Hematopoietic multipotent progenitor cell (in vitro differentiated cells): ENCODE results near the gene COX17. TPM values are rescaled to one million over a fixed set of nuclear protein-coding genes. Genes with fewer than 3 reads are reported as not detected.
"Not testable (repeated sequence)": the region's sequence is repeated elsewhere in the genome, so short reads cannot be mapped to it uniquely, and the experiment has no call there.

ENCODE experiments used
- DNase-seq, 3 donors: peaks; one replicate each; pipeline ENCODE4 v3.0.0-alpha.2; 2011 to 2015; ENCODE audit warnings: low read depth in 2 of 3, low spot score in 2 of 3
- total RNA-seq: library from RNA; depleted of rRNA; stranded (reverse); fragments of >200 nt; gene quantifications from one replicate; pipeline ENCODE4 v1.2.3, GENCODE V29; 2012

Gene COX17
- 7.5 TPM for total RNA-seq

DNA sequence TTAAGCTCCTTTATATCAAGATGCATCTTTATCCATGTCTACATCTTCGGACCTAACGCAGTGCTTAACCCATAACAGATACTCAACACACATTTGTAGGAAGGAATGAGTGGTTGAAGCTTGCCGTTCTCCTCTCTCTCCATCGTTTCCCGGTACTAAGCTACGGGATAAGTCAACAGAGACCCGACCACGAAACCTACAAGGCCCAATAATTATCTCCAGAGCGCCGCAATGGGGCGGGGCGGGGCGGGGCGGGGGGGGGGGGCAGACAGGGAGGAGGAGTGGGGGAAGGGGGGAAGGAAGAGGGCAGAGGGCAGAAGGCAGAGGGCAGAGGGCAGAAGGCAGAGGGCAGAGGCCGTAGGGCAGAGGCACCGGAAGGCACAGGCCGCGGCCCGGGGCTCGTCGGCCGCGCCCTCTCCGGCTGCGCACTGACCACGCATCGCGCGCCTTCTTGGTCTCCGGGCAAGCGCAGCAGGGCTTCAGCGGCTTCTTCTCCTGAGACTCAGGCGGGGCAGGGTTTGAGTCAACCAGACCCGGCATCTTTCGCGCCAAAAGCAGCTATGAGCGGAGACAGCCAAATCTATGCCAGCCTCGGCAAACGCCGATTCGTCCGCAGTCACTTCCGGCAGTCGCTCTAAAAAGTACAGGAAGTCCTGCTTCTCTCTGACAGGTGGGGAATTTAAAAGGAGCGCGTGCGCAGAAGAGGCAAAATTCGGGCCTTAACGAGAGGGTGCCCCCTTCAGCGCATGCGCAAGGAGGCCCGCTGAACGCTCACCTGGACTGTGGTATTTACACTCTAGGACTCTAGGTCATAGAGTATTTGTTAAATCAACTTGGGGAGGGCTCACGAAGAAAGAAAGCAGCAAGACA is at the start of gene COX17:
COX17 (minus strand) TSS at position 636 of the 870 bp plus-strand sequence; CDS start at position 540, 96 bp downstream.
- peak; percentile 98 for DNase-seq

DNA sequence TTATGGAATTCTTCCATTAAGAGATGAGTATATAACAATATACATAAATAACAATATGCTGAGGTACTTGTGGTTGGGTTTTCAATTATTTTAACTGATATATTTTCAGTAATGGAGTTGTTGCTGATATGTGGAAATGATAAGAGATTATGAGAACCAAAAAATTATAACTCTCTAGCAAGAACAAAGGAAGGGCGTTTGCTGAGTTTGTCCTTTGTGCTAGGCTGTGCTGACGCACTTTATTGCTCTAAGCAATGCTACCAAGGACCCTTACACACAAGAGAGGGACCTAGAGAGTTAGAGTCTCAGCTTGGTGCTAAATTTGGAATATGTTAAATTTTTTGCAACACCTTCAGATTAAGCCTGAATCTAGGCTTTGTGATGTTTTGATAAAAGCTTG is 49.7 kb upstream of the COX17 start:
- no peak for DNase-seq

DNA sequence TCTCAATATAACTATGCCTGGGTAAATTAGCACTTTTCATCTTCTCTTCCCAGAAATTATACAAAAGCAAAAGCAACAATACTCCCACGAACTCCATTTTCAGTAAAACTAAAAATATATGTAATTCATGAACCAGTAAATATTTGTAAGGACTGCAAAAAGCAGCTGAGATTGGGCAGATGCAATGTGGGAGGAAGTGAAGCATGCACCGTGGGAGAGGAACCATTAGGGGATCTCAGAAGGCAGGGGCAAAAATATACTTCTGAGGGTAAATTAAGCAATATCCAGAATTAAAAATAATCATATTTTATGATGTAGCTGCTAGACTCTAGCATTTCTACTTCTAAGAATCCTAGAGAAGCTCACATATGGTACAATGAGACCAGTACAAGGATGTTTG is 45.8 kb upstream of the COX17 start:
- DNase-seq, result no peak

- no peak for DNase-seq
Observed at GRCh38 chr3:119717520-119717919, 40.3 kb upstream of the COX17 start.

GRCh38 chr3:119716998-119717397 is 39.8 kb upstream of the COX17 start:
- DNase-seq, result no peak

DNA sequence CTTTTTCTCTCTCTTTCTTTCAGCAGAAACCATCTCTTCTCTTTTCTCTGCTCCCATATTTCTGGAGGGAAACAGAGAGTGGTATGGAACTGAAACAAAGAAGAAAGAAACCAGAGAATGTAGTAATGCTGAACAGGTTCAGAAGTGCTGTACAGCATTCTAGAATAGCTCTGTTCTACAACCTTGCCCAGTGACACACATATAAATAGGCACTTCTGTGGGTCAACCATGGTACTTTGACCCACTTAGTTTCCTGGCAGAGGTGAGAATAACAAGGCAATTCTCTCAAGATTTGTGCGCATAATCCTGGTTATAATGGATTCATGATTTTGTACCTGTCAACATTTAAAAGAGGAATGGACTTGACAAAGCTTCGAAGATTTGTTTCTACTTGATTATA is 37.9 kb upstream of the COX17 start:
- DNase-seq, result no peak

- no peak for DNase-seq
Observed at GRCh38 chr3:119703820-119704531, 26.8 kb upstream of the COX17 start.

DNA sequence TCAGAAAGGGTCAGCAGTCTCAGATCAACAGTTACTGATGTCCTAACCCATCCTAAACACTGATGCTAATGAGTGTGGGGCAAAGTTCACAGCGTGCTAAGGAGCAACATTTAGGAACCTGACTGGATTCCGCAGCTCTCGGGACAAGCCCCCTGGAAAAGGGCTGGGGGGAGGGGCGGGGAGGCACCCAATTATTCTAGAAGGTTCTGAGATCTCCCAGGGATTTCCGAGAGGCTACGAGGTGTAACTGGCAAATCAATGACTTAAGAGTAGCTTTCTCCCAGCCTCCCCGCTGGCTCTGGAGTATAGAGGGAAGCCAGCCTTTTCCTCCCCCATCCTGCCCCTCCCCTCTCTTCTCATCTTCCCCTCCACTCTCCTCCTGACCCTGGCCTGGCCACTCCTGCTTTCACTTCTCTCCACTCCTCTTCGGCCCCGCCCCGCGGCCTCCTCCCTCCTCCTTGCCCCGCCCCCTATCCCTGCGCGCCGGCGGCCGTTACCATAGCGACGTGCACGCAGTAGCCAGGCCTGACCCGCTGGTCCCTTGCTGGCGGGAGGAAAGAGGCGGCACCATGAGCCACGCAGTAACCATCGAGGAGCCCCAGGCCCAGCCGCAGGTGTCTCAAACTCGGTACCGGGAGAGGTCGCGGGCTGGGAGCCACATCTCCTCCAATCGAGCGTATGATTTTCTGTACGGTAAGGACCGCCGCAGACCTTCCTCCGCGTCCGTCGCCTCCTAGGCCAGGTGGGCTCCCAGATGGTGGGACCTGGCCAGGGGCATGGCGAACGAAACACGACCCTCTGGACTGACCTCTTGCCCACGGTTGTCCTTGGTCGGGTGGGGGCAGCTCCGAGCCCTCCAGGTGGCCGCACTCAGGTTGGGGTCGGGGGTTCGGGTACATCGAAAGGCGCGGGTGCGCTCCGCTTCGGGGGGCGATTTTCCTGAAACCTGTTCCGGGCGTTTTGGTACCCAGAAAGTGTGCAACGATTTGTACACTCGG is 25.6 kb upstream of the COX17 start, which contains the start of gene CFAP91:
CFAP91 (plus strand) TSS at position 493 of the 998 bp plus-strand sequence; CDS start at position 570, 77 bp downstream.
- DNase-seq, result peak; percentile 49 to 84 (median 79)

GRCh38 chr3:119700920-119701734 is 23.9 kb upstream of the COX17 start:
- DNase-seq, result peak in 1 of 3 donors; percentile 34

DNA sequence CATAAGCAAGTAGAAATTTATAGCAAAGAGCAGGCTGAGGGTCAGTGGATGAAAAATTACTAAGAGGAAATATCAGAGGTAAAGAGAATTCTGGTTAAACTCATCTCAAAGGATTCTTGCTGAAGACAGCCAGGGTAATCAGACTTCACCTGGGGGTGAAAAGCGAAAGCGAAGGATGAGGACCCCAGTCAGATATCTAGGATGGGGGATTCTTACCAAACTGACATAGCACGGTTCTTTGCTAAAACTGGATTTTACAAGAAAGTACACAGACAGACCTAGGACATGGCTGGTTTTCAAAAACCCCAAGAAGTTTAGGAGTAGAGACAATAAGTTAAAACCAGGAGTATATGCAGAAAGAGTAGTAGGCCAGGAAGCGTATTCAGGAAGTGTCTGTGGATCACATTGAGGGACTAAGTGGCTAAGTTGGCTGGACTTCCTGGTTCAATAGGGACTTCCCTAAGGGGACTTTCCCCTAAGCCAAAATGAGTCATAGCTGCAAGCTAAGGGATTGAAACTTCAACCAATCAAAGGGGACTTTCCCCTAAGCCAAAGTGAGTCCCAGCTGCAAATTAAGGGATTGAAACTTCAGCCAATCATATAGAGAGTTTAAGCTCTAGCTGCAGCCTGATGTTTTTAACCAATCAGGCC is 23.2 kb upstream of the COX17 start:
- DNase-seq, result peak in 2 of 3 donors; percentile 59 to 63

GRCh38 chr3:119697394-119697793 is 20.2 kb upstream of the COX17 start:
- no peak for DNase-seq

GRCh38 chr3:119695480-119695879 is 18.3 kb upstream of the COX17 start:
- no peak for DNase-seq

DNA sequence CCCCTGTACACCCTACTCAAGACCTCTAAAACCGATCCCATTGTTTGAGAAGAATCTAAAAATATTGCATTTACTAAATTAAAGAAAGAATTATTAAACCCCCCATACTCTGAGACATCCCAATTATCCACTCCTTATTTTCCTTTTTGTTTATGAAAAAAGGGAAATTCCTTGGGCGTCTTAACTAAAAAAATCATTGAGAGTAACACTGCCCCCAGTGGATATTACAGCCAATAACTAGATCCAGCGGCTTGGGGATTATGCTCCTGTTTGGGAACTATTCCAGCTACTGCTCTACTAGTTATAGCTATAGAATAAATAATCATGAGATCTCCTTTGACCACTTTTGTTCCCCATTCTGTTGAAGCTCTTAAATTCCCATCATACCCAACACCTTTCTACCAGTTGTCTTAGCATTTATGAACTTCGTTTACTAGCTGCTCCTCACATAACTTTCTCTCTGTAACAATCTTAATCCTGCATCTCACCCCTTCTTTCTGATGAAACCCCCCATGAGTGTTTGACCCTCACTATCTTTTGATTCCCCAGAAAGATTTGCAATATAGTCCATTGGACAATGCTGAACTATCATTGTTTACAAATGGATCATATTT is 12.9 kb upstream of the COX17 start:
- DNase-seq, result no peak

DNA sequence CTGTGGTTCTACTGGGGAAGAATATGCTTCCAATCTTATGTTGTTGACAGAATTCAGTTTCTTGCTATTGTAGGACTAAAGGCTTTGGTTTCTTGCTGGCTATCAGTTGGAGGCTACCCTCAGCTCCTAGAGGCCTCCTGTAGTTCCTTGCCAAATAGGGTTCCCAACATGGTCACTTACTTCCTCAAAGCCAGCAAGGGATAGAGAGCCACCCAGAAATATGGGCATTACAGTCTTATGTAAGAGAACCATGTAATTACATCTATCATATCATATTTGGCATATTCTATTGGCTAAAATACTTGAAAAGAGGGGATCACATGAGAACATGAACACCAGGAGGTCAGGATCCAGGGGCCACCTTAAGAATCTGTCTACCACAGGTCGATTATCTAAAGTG is 6.2 kb upstream of the COX17 start:
- DNase-seq, result no peak

GRCh38 chr3:119681279-119681678 is 4.1 kb upstream of the COX17 start:
- peak in 2 of 3 donors; percentile 20 to 74 for DNase-seq

DNA sequence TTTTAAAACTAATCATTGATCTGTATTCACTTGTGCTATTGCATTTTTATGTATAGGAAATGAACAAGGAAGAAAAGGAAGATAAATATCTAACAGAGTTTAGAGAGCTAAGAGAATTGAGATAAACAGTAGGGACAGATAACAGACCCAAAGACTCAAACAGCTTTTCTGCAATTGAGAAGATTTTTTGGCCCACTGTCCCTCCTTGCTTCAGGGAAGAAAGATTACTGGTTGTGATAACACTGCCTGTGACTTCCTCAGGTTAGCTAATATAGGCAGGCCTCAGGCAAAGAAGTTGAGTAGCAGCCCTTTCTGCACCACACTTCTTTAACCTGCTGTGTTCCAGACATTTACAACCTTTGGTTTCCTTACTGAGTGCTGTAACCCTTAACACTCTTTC is 2.7 kb upstream of the COX17 start:
- DNase-seq, result no peak

GRCh38 chr3:119678209-119678608 is 1.0 kb upstream of the COX17 start:
- not testable (repeated sequence) for DNase-seq

GRCh38 chr3:119677641-119677934 is 382 bp upstream of the COX17 start:
- no peak for DNase-seq

- DNase-seq, result no peak
Observed at GRCh38 chr3:119676020-119676419, 1.2 kb downstream of the COX17 start.
